ENCODE data around the gene RANBP6.

DNA sequence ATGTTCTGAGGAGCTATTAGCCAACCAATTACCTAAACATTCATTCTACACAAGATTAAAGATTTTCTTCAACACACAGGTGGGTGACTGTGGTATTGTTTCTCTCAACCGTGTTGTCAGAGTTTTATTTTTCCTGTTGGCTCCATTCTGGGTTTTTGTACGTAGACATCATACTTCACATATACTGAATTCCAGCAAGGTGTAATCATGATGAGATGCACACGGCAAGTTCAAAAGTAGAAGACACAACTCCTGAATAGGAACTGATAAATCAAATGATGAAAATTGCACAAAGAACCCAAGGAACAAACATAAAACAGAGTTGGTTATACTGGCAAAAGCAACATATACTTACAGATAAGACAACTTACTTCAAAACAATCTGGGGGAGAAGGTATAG, 40.2 kb upstream of the RANBP6 start:
- no peak for TF ChIP-seq POLR2A (IDR thresholded peaks at IDR 0.05)
- TF ChIP-seq, protein P1, sequence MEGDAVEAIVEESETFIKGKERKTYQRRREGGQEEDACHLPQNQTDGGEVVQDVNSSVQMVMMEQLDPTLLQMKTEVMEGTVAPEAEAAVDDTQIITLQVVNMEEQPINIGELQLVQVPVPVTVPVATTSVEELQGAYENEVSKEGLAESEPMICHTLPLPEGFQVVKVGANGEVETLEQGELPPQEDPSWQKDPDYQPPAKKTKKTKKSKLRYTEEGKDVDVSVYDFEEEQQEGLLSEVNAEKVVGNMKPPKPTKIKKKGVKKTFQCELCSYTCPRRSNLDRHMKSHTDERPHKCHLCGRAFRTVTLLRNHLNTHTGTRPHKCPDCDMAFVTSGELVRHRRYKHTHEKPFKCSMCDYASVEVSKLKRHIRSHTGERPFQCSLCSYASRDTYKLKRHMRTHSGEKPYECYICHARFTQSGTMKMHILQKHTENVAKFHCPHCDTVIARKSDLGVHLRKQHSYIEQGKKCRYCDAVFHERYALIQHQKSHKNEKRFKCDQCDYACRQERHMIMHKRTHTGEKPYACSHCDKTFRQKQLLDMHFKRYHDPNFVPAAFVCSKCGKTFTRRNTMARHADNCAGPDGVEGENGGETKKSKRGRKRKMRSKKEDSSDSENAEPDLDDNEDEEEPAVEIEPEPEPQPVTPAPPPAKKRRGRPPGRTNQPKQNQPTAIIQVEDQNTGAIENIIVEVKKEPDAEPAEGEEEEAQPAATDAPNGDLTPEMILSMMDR (IDR thresholded peaks at IDR 0.05), result no peak
